ENCODE measurements around the gene ITGAL. TPM values are rescaled to one million over a fixed set of nuclear protein-coding genes. Genes with fewer than 3 reads are reported as not detected.

The ITGAL gene
- total and polyA plus RNA-seq, 2 of the 13 experiments (the other 11 are each of a cell fraction or from before 2014, with no cell fraction given): 0.86 to 1.2 TPM

DNA sequence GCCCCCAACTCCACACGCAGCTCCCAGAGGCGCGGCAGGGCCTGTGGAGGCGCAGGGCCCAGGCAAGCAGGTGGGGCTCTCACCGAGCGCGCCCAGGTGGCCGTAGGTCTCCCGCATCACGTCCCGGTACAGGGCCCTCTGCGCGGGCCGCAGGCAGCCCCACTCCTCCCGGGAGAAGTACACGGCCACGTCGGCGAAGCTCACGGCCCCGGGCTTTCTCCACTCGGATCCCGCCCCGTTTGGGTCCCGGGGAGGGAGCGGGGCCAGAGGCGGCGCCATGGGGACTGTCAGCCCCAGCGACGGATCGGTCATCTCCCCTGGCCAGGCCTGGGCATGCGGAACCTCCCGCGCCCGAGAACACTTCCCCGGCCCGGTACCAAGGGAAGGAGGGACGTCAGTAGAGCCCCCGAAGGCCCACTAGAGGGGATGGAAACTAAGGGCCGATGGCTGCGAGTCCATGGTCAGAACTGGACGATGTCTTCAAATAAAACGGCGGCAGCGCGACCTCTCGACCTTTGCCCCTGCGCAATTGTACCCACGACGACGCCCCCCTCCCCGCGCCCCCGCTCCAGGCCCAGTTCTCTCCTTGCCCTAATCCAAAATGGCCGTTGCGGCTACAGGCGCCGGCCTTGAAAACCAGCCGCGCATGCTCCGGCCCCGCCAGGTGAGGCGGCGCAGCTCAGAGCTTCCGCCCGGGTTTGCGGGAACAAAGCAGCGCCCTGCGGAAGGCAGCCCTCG is 62.0 kb downstream of the ITGAL start, which contains the start of gene ZNF747 (continued):
- TF ChIP-seq ZNF605 (CRISPR knock-in tag; IDR thresholded peaks at IDR 0.05): peak; percentile 90
- peak; percentile 89; the same call in 1 of the 2 replicates for TF ChIP-seq KLF15 (CRISPR knock-in tag; IDR thresholded peaks at IDR 0.05; ENCODE audit: borderline replicate concordance)
- TF ChIP-seq RARG (CRISPR knock-in tag; IDR thresholded peaks at IDR 0.05; ENCODE audit: low read depth): no peak
- no peak; the same call in 1 of the 2 replicates for TF ChIP-seq NCOA1 (CRISPR knock-in tag; IDR thresholded peaks at IDR 0.05)
- TF ChIP-seq GATAD2A (CRISPR knock-in tag; IDR thresholded peaks at IDR 0.05): peak; percentile 55
- TF ChIP-seq PITX1 (CRISPR knock-in tag; IDR thresholded peaks at IDR 0.05): peak; percentile 79
- TF ChIP-seq ZBTB38 (CRISPR knock-in tag; IDR thresholded peaks at IDR 0.05): peak; percentile 66; the same call in 1 of the 2 replicates
- TF ChIP-seq MATR3 (CRISPR knock-in tag; IDR thresholded peaks at IDR 0.05): 0 out of 2 replicates have a peak, but pooled peaks have one; percentile 43
- TF ChIP-seq, protein P1, sequence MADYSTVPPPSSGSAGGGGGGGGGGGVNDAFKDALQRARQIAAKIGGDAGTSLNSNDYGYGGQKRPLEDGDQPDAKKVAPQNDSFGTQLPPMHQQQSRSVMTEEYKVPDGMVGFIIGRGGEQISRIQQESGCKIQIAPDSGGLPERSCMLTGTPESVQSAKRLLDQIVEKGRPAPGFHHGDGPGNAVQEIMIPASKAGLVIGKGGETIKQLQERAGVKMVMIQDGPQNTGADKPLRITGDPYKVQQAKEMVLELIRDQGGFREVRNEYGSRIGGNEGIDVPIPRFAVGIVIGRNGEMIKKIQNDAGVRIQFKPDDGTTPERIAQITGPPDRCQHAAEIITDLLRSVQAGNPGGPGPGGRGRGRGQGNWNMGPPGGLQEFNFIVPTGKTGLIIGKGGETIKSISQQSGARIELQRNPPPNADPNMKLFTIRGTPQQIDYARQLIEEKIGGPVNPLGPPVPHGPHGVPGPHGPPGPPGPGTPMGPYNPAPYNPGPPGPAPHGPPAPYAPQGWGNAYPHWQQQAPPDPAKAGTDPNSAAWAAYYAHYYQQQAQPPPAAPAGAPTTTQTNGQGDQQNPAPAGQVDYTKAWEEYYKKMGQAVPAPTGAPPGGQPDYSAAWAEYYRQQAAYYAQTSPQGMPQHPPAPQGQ (CRISPR knock-in tag; IDR thresholded peaks at IDR 0.05; ENCODE audit: borderline replicate concordance): no peak
- TF ChIP-seq MIER3 (CRISPR knock-in tag; IDR thresholded peaks at IDR 0.05; ENCODE audit: borderline replicate concordance): no peak
- peak; percentile 87 for TF ChIP-seq ZNF589 (CRISPR knock-in tag; conservative IDR thresholded peaks at IDR 0.05)
- no peak for TF ChIP-seq EHMT2 (IDR thresholded peaks at IDR 0.05; ENCODE audit: borderline replicate concordance, low read depth, low read length)
- TF ChIP-seq NFYB (CRISPR knock-in tag; IDR thresholded peaks at IDR 0.05): peak; percentile 67; the same call in 1 of the 2 replicates
- TF ChIP-seq, protein P2, sequence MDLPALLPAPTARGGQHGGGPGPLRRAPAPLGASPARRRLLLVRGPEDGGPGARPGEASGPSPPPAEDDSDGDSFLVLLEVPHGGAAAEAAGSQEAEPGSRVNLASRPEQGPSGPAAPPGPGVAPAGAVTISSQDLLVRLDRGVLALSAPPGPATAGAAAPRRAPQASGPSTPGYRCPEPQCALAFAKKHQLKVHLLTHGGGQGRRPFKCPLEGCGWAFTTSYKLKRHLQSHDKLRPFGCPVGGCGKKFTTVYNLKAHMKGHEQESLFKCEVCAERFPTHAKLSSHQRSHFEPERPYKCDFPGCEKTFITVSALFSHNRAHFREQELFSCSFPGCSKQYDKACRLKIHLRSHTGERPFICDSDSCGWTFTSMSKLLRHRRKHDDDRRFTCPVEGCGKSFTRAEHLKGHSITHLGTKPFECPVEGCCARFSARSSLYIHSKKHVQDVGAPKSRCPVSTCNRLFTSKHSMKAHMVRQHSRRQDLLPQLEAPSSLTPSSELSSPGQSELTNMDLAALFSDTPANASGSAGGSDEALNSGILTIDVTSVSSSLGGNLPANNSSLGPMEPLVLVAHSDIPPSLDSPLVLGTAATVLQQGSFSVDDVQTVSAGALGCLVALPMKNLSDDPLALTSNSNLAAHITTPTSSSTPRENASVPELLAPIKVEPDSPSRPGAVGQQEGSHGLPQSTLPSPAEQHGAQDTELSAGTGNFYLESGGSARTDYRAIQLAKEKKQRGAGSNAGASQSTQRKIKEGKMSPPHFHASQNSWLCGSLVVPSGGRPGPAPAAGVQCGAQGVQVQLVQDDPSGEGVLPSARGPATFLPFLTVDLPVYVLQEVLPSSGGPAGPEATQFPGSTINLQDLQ (CRISPR knock-in tag; IDR thresholded peaks at IDR 0.05): peak; percentile 23; the same call in 1 of the 2 replicates
- TF ChIP-seq ZNF563 (CRISPR knock-in tag; IDR thresholded peaks at IDR 0.05): peak; percentile 72; the same call in 1 of the 2 replicates
- TF ChIP-seq, protein P3, sequence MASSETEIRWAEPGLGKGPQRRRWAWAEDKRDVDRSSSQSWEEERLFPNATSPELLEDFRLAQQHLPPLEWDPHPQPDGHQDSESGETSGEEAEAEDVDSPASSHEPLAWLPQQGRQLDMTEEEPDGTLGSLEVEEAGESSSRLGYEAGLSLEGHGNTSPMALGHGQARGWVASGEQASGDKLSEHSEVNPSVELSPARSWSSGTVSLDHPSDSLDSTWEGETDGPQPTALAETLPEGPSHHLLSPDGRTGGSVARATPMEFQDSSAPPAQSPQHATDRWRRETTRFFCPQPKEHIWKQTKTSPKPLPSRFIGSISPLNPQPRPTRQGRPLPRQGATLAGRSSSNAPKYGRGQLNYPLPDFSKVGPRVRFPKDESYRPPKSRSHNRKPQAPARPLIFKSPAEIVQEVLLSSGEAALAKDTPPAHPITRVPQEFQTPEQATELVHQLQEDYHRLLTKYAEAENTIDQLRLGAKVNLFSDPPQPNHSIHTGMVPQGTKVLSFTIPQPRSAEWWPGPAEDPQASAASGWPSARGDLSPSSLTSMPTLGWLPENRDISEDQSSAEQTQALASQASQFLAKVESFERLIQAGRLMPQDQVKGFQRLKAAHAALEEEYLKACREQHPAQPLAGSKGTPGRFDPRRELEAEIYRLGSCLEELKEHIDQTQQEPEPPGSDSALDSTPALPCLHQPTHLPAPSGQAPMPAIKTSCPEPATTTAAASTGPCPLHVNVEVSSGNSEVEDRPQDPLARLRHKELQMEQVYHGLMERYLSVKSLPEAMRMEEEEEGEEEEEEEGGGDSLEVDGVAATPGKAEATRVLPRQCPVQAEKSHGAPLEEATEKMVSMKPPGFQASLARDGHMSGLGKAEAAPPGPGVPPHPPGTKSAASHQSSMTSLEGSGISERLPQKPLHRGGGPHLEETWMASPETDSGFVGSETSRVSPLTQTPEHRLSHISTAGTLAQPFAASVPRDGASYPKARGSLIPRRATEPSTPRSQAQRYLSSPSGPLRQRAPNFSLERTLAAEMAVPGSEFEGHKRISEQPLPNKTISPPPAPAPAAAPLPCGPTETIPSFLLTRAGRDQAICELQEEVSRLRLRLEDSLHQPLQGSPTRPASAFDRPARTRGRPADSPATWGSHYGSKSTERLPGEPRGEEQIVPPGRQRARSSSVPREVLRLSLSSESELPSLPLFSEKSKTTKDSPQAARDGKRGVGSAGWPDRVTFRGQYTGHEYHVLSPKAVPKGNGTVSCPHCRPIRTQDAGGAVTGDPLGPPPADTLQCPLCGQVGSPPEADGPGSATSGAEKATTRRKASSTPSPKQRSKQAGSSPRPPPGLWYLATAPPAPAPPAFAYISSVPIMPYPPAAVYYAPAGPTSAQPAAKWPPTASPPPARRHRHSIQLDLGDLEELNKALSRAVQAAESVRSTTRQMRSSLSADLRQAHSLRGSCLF (CRISPR knock-in tag; IDR thresholded peaks at IDR 0.05; ENCODE audit: borderline replicate concordance): no peak
- no peak for TF ChIP-seq HOXA7 (CRISPR knock-in tag; IDR thresholded peaks at IDR 0.05)
- peak; percentile 36; the same call in 1 of the 2 replicates for TF ChIP-seq ZNF232 (CRISPR knock-in tag; IDR thresholded peaks at IDR 0.05; ENCODE audit: borderline replicate concordance)
- TF ChIP-seq, protein P4, sequence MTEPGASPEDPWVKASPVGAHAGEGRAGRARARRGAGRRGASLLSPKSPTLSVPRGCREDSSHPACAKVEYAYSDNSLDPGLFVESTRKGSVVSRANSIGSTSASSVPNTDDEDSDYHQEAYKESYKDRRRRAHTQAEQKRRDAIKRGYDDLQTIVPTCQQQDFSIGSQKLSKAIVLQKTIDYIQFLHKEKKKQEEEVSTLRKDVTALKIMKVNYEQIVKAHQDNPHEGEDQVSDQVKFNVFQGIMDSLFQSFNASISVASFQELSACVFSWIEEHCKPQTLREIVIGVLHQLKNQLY (CRISPR knock-in tag; IDR thresholded peaks at IDR 0.05): 0 out of 2 replicates have a peak, but pooled peaks have one; percentile 41
- peak; percentile 83; the same call in 1 of the 2 replicates for TF ChIP-seq ZNF224 (CRISPR knock-in tag; IDR thresholded peaks at IDR 0.05)
